SU-DHL-6 (cell line): Measurements from ENCODE around the gene PAX5.

ENCODE experiments used
- H2AFZ ChIP-seq: fragments of 200-600 bp; sonication (generic); 2 replicates; pipeline ENCODE4 v1.6.1; 2014; ENCODE audit warnings: low read depth, mild to moderate bottlenecking, moderate library complexity, mixed read lengths, antibody characterized with exemption, low read length; ENCODE audit not compliant: severe bottlenecking
- H3F3A ChIP-seq: fragments of 200-600 bp; shearing (Covaris generic); 2 replicates; pipeline ENCODE4 v1.6.0; 2016; ENCODE audit warnings: antibody characterized with exemption, mild to moderate bottlenecking; ENCODE audit not compliant: insufficient read depth
- H3K27ac ChIP-seq: fragments of 200-600 bp; sonication (generic); 2 replicates; pipeline ENCODE4 v1.5.1; 2016; ENCODE audit warnings: low read depth, mild to moderate bottlenecking, low read length, moderate library complexity, mixed read lengths
- H3K27me3 ChIP-seq: fragments of 200-600 bp; sonication (generic), shearing (Covaris generic); 2 replicates; pipeline ENCODE4 v1.6.0; 2014; ENCODE audit warnings: mild to moderate bottlenecking, low read length
- H3K36me3 ChIP-seq: fragments of 200-600 bp; sonication (generic); 2 replicates; pipeline ENCODE4 v1.6.1; 2014; ENCODE audit warnings: mild to moderate bottlenecking, low read length, mixed read lengths
- H3K4me2 ChIP-seq: fragments of 300-600, 200-600 bp; shearing (Covaris generic), sonication (generic); 2 replicates; pipeline ENCODE4 v1.6.0; 2014; ENCODE audit warnings: low read length, low read depth, mild to moderate bottlenecking; ENCODE audit not compliant: poor library complexity, severe bottlenecking
- H3K4me3 ChIP-seq: fragments of 200-600 bp; sonication (generic); 2 replicates; pipeline ENCODE4 v1.5.1; 2014; ENCODE audit warnings: antibody characterized with exemption, low read length, mild to moderate bottlenecking, mixed read lengths; ENCODE audit not compliant: insufficient read depth, poor library complexity, severe bottlenecking
- H3K79me2 ChIP-seq: fragments of 200-600 bp; sonication (generic); 2 replicates; pipeline ENCODE4 v1.6.1; 2014; ENCODE audit warnings: mild to moderate bottlenecking, low read length, moderate library complexity; ENCODE audit not compliant: insufficient read depth
- H3K9ac ChIP-seq: fragments of 200-600 bp; sonication (generic); 2 replicates; pipeline ENCODE4 v1.7.0; 2014; ENCODE audit warnings: mild to moderate bottlenecking, low read length
- H3K9me2 ChIP-seq: fragments of 200-600 bp; sonication (generic); replicated peaks from 2 replicates; pipeline ENCODE4 v1.6.1; 2014; ENCODE audit warnings: low read length; ENCODE audit not compliant: insufficient read depth
- H3K9me3 ChIP-seq: fragments of 200-600 bp; sonication (generic); 2 replicates; pipeline ENCODE4 v1.6.1; 2014; ENCODE audit warnings: low read length, mixed read lengths; ENCODE audit not compliant: insufficient read depth
- H4K20me1 ChIP-seq: fragments of 200-600 bp; sonication (generic); 2 replicates; pipeline ENCODE4 v1.6.1; 2014; ENCODE audit warnings: low read depth, mild to moderate bottlenecking, antibody characterized with exemption, low read length, moderate library complexity, mixed read lengths
- CTCF ChIP-seq: fragments of 200-600 bp; sonication (generic); IDR thresholded peaks from one replicate; pipeline ENCODE4 v1.5.1; 2017; ENCODE audit warnings: antibody characterized with exemption, mild to moderate bottlenecking, low read length, moderate library complexity; ENCODE audit not compliant: insufficient read depth, poor library complexity, severe bottlenecking
- EZH2phosphoT487 ChIP-seq: fragments of 200-600 bp; sonication (generic), shearing (Covaris generic); conservative IDR thresholded peaks from 2 replicates; pipeline ENCODE4 v1.6.1; 2018; ENCODE audit warnings: mild to moderate bottlenecking, antibody characterized with exemption, low read length, moderate library complexity, mixed read lengths

PAX5 gene

GRCh38 chr9:36815566-36816348 is 218.3 kb downstream of the PAX5 start:
- Histone ChIP-seq H3K9me3 (no peaks in the 10 kb centered on the region), H2AFZ (no peak overlapping the region), H3K36me3 (no peaks in the 10 kb centered on the region), H3K27ac (no peak overlapping the region), H3F3A (no peaks in the 10 kb centered on the region), H3K4me3 (no peak overlapping the region), H3K27me3 (no peaks in the 10 kb centered on the region), H3K4me2 (no peak overlapping the region), H4K20me1 (no peaks in the 10 kb centered on the region), H3K9ac (no peak overlapping the region), H3K79me2 (no peaks in the 10 kb centered on the region), H3K9me2 (no peaks in the 10 kb centered on the region)
- TF ChIP-seq CTCF, result no peak
- TF ChIP-seq EZH2phosphoT487, result no peak

- no peaks in the 10 kb centered on the region for H3K36me3 ChIP-seq
- no peak overlapping the region for H3K27ac ChIP-seq
- H3K79me2 ChIP-seq, result no peaks in the 10 kb centered on the region
- no peaks in the 10 kb centered on the region for H3K9me3 ChIP-seq
- no peak overlapping the region for H2AFZ ChIP-seq
- no peaks in the 10 kb centered on the region for H4K20me1 ChIP-seq
- H3K9ac ChIP-seq, result no peak overlapping the region
- H3F3A ChIP-seq, result no peaks in the 10 kb centered on the region
- H3K9me2 ChIP-seq, result no peaks in the 10 kb centered on the region
- H3K4me2 ChIP-seq, result no peak overlapping the region
- H3K4me3 ChIP-seq, result no peak overlapping the region
- TF ChIP-seq EZH2phosphoT487 (no peak), CTCF (no peak)
- H3K27me3 ChIP-seq, result no peaks in the 10 kb centered on the region
Observed at GRCh38 chr9:36815023-36815422, 219.0 kb downstream of the PAX5 start.

- Histone ChIP-seq H3K9me3 (no peaks in the 10 kb centered on the region), H3K27ac (no peak overlapping the region), H3K4me3 (no peak overlapping the region), H3K36me3 (no peaks in the 10 kb centered on the region), H3K9me2 (no peaks in the 10 kb centered on the region), H3K79me2 (no peaks in the 10 kb centered on the region), H3K4me2 (no peak overlapping the region), H4K20me1 (no peaks in the 10 kb centered on the region), H2AFZ (no peak overlapping the region), H3K9ac (no peak overlapping the region), H3K27me3 (no peaks in the 10 kb centered on the region), H3F3A (no peaks in the 10 kb centered on the region)
- no peak for TF ChIP-seq CTCF
- TF ChIP-seq EZH2phosphoT487, result no peak
Observed at GRCh38 chr9:36813154-36813553, 220.9 kb downstream of the PAX5 start.
